GM21737 (cell line): Measurements from ENCODE around the gene BNC2.

ENCODE experiments used
- ATAC-seq: cut with Tn5 transposase; IDR thresholded peaks from one replicate; pipeline ENCODE4 v1.9.1; 2021; ENCODE audit warnings: mild to moderate bottlenecking, moderate library complexity; ENCODE audit not compliant: unreplicated experiment

The BNC2 gene

DNA sequence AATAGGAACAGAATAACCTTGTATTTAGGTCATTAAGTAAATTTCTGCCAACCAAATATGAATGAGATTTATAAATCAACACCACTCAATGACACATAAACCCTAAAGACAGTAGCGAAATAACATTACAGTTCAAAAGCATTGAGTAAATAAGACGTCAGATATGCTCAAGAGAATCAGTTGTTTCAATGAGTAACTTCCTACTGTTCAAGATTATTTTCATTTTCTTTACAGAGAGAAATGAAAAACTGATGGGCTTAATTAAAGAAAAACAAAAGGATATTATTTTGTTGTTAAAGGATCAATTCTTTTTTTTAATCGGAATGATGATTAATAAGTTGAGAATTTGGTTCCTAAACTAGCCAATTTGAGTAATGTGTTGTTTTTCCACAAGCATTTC lies 150.1 kb downstream of the BNC2 start:
- ATAC-seq: no peak

DNA sequence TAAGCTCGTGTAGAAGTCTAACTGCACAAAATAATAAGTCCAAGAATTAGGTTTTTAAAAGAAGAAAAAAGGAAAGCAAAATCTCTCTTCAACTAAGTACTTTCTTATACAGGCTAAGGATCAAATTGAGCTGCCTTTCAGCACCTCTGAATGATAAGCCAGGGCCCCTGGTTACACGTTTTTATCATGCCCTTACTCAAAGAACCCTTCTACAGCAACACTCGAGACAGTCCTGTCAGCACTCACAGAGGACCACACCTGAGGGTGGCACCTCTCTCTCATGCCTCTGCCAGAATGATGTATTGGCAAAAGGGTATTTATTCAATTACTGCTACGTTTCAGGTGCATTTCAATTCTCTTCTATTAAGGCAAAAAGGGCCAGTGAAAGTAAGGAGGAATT lies 150.5 kb downstream of the BNC2 start:
- ATAC-seq: no peak

DNA sequence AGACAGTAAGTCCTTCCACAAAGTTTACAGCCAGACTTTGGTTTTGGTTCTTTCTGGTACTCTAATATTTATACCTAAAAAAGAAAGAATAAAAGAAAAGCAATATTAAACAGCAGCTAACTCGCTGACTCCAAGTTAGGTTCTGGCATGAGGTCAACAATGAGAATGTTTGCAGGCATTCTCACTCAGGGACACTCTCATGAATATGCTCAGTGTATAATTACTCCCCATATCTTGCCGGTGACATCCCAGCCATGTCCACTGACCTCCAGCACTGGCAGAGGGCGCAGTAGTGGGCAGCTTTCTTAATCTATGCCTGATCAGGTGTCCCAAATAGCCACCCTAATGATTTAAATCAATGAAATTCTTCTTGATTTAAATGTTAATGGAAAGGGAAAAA lies 151.5 kb downstream of the BNC2 start:
- ATAC-seq: no peak

DNA sequence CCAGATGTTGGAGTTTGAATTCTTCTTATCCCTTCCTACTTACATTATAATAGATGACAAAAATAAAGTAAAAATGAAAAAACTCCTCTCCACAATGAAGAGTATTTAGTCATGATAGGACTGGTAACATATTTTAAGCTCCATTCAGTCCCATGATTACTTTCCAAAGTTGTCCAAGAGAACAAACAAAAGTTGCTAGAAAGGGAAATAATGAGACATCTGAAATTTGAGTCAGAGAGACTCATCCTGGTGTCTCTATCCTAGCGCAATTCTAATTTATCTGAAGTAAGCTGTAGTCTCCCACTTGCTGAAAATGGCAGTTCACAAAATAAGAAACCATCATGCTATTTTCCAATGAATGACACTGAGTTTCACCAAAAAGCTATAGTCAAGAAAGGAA lies 152.2 kb downstream of the BNC2 start:
- ATAC-seq: no peak

DNA sequence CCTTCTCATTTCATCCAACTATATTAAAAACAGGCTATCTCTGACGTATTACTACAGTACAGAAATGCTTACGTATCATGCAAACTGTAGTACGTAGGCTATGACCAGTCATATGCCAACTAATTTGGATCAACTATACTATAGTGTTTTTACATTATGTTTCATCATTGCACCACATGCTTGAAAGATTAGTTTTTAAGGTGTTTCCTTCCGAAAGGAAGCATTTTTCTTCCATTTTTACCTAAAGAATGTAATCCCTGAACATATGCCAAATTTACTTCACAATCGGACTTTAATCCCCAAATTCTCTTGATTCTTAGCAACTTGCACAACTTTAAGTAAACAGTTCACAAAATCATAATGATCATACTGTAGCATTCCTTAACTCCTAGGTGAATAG lies 153.9 kb downstream of the BNC2 start:
- no peak for ATAC-seq

DNA sequence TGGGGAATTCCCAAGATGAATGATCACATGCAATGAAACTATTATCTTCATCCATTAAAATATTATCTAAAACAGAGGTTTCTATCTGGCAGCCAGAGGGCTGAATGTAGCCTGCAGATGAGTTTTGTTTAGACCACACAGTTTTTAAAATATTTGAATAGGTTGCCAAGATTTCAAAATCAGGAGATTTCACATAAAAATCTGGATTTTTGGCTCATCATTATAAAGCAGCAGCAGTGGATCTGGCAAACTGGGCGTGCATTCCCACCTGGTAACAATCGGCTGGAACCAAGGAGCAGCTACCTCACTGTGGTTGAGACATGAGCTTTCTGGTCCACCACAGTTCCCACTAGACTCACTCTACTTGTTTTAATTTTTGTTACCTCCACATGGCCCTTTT lies 155.1 kb downstream of the BNC2 start:
- no peak for ATAC-seq

DNA sequence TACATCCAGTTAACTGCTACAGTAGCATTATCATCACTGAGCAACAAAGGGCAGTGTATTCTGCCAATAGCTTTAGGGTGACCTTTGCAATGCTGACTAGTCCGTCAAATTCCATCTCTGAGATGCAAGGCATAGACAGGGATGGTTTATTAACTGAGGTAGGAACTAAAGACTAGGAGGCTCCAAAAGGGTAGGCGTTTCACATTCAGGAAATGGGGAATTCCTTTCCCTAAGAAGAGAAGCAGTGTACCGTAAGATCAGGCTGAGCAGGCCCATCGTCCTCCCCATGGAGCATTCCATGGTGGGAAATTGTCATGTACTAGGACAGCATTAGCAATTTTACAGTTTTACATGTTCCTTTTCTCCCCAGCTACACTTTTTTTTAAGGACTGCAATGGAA lies 157.7 kb downstream of the BNC2 start:
- no peak for ATAC-seq

DNA sequence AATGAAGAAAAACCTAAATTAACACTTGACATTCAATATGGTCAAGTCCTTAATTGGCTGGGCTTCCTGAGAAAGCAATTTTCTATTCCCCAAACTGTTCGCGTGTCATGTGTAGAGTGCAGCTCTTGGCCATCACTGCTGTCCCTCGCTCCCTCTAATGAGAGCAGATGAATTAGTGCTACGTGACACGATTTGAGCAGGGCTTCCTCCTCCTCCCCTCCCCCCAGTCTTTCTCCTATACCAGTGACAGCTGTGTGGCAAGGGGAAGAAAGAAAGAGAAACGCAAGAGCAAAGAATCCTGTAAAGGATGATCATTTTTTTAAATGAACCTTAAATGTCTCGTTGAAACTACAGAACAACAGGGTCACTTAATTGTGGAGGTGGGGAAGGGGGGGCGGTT lies 159.6 kb downstream of the BNC2 start:
- no peak for ATAC-seq

DNA sequence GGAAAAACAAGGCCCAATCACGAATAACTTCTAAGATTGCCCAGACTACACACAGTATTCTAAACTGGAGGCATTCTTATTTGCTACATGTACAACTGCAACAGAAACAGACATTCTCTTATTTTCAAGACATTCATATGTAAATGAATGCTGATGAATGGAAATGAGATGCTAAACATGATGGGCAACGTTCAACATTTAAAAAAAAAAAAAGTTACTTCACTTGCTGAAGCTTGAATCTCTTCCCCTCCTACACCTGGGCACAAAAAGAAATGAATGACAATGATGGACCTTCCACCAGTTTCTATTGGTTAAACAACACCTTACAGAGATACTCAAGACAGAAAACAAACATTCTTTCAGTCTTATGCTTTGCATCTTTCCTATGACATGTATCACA lies 160.5 kb downstream of the BNC2 start:
- no peak for ATAC-seq

DNA sequence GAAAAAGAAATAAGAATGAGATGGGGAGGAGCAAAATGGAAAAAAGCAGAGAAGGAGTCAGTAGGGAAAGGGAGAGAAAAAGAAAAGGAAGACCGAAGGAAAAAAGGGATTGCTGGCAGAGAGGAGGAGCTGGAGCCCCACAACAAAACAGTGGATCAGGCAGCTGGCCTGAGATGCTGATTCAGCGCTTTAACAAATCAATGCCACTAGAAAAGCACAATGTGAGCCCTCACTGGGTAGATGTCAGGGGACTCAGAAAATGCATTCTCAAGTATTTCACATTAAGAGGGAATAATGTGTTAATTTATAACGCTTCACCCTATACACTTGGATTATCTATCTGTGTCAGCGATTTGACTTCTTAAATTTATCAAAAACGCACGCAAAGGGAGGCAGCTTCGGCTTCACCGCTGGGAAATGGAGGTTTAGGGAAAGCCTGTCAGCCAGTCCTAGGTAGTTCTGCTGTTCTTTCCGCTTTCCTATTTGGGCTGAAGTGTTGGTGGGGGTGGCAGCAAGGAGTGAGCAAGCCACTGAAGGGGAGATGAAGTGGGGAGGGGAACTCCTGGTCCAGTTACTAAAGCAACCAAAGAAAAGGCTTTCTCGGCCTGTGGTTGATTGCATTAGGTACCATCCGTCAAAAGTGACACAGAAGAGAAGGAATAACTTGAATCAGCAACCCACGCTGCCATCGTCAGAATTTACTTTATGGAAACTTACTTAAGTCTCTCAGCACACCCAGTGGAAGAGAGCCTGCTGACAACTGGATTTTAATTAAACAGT lies 161.6 kb downstream of the BNC2 start:
- no peak for ATAC-seq

DNA sequence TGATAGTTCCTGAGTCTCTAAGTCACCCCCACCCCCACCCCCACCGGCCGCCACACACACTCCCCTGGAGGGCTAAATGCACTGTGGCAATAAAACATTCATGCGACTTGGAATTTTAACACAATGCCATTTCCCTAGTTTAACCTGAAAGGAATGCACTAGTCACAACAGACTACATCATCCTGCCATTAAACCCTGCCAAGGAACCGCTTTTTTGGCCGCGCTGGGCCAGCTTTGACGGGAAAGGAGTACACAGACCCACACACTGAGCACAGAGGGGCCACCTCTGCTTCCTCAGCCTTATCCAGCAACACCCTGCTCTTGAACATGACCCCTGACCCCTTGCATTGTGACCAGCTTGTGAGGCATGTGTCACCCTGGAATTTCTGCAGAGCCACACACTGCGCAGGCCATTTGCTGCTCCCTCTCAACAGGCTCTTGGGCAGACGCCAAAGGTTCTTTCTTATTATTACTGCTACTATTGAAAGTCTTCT lies 165.3 kb downstream of the BNC2 start:
- ATAC-seq: no peak

DNA sequence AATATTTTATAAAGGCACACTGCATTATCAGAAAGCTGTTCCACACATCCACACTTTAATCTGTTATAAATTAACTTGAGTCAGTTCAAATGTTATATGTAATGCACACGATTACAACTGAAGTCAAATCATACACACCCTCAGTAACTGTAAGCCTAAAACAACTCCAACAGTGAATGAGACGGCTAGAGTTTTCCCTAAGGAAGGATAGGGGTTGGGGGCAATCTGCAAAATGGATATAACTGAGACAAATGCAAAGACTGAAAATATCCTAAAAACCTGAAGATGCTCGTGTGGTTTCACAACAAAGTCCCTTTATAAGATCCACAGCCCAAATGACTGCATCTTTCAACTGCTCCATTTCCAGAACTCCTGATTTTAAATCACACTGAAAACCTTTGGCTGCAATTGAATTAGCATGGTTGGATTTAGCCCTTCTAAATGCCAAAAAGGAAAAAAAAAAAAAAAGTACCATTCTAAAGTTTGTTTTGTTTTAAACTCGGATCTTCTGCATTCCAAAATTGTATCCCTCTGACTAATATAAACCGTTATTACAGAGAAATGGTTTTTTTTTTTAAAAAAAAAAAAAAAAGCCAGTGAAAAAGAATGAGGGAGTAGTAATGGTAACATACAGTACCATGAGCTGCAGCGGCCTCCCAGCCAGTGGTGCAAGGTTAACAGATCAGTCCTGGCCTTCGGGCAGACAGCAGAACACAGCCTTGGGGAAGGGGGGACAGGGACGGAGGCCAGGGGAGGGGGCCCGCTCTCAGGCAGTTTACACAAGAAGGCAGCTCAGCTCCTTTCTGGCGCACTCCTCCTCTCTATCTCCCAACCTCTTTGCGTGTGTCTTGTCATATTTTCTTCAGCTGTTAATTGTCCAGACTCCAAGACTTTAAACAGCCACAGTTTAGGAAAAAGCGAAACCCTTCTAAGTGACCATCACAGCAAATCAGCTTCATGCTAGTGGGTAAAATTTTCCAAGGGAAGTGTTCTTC lies 166.1 kb downstream of the BNC2 start:
- ATAC-seq: no peak

DNA sequence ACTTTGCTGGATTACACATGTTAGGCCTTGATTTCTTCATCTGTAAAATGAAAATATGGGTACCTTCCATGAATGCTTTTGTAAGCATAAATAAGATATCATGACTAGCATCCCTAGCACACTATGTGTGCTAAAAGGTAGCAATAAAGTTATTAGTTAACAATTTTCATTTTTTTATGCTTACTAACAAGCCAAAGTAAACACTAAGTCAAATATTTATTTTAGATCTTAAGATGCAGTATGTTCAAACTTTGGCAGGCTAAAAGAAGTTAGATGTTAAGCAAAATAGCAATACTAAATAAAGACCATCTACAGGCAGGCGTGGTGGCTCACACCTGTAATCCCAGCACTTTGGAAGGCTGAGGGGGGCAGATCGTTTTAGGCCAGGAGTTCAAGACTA lies 169.1 kb downstream of the BNC2 start:
- no peak for ATAC-seq

DNA sequence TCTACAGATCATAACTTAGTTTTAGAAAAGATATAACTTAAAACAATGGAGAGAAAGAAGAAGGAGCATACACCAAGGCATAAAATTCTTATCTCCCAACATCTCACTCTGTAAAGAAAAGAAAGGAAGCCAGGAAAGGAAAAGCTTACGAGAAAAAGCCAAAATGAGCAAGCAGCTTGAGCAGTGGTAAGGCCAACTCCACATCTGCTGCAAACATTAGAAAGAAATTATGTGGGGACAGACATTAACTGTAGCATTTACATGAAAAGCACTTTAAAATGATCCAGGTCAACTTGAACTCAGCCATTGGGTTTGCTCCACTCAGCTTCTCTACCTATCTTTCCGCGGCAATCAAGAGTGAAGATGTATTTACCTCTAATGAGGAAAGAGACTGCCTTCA lies 176.9 kb downstream of the BNC2 start:
- ATAC-seq: no peak

DNA sequence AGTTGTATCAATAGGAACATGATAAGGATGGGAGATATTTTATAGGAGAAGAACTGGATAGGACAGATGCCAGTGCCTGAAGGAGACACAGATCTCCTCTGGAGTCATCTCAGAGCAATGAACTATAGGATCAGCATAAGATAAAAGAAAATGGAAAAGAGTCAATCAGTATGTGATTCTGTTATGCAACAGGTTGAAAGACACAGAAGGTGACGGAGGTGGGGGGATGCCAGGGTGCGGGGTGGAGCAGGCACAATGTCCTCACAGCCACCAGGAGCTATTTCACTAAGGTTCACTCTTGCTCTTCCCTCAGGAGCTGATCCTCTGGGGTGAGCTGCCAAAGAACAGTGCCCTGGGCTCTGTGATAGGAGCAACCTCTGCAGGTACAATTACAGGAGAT lies 179.8 kb downstream of the BNC2 start:
- ATAC-seq: no peak

DNA sequence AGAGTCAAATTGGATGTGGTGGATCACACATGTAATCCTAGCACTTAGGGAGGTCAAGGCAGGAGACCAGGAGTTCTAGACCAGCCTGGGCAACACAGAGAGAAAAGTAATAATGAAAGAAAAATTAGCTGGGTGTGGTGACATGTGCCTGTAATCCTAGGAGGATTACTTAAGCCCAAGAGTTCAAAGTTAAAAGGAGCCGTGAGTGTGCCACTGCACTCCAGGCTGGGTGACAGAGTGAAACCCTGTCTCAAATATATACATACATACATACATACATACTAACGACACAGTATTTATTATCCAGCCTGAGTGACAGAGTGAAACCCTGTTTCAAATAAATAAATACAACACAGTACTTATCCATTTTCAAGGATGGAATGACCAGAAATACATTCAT lies 180.3 kb downstream of the BNC2 start:
- ATAC-seq: no peak

DNA sequence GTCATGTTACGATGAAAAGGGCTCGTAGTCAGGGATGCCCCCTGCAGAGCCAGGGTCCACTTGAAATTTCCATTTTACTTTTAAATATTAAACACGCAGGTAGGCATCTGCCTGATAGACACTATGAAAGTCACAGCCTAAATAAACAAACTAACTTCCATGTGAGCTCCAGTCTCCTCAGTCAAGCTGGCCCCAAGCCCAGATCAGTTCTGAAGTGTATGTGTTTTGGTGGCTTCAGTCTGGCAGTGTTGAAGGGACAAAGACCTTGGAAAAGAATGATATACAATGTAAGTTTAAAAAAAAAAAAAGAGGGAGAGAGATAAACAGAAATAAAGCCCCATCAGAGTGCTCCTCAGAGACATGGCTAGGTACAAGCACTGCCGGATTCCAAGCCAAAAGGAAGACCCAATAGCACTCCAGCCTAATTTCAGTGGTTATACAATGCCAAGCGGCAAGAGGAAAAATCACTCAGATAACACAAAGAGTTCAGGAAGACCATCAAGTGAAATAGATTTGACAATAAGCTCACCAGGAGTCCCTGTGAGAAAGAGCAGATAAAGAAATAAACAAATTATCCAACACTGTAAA lies 181.0 kb downstream of the BNC2 start:
- no peak for ATAC-seq

DNA sequence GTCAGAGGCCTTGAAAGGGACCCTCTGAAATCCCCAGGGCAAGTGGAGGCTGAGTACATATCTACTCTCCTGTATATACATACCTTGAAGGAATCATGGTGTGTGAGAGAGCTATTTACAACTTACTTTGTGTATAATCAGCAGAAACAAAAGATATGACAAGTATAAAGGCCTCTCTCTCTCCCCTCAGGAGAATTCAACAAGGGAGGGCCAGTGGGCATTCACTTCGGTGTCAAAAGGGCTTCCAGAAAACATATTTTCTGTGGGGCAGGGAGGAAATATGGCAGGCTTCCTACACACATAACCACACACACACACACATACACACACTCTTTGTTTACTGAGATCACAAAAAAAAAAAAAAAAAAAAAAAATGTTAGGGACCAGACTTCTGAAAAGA lies 181.7 kb downstream of the BNC2 start:
- ATAC-seq: no peak

DNA sequence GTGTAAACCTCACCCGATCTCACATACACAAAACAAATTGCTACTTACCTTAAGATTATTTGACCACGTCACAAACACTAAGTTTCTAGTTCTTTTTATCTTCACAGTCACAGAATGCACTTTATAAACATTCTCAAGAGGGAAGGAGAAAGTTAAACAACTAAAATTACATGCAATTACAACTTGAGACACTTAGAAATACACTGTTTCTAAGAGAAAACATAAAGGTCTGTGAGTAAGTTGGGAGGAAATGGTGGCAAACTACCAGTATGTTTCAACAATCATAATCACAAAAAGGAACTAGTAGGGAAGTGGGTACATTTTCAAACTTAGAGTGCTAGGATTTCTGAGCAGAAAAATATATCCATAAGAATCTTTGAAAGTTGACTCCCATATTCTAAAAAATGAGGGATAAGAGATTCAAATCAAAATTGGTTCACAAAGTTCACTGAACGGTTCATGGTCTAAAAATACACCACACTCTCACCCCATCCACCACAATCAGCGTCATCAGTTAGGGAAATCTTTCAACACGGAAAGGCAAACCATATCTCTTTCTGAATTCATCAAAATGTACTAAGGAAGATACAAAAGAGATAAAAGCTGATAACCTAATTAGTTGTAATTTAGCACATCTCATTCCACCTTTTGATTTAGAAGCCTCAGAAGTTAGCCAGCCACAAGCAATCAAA lies 182.6 kb downstream of the BNC2 start:
- ATAC-seq: no peak

DNA sequence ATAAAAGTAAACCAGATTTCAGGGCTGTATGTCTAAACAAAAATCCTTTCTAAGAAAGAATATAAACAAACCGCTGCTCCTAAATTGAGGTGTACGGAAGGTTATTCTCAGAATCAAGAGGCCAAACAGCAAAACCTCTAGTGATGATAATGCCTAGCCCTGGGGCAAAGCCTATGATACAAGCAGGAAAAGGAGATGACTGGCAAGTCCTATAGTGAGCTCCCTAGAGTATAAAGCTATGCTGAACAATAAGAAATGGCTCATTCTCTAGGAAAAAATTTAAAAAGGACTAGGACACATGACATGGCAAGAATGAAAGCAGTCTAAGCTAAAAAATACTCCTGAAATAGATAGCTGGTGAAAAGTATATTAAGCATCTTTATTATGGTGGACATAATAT lies 187.1 kb downstream of the BNC2 start:
- ATAC-seq: no peak

DNA sequence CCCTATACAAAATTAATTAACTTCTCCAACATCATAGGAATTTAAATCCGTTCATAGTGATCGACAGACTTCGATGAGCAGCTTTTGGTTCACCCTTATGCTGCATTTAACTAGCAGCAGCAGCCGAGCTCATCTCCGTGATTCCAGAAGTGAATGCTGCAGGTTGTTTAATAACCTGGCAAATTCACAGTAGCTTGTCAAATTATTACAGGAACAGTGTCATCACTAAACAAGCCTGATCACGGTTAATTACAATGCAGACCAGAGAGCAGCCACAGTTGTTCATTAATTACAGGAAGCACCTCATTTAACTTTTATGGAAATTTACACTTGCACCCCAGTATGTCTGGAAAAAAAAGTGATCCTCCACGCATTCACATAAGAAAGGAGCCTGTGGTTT lies 188.2 kb downstream of the BNC2 start:
- ATAC-seq: no peak
